ENCODE measurements around the gene SOX1.

Gene SOX1

DNA sequence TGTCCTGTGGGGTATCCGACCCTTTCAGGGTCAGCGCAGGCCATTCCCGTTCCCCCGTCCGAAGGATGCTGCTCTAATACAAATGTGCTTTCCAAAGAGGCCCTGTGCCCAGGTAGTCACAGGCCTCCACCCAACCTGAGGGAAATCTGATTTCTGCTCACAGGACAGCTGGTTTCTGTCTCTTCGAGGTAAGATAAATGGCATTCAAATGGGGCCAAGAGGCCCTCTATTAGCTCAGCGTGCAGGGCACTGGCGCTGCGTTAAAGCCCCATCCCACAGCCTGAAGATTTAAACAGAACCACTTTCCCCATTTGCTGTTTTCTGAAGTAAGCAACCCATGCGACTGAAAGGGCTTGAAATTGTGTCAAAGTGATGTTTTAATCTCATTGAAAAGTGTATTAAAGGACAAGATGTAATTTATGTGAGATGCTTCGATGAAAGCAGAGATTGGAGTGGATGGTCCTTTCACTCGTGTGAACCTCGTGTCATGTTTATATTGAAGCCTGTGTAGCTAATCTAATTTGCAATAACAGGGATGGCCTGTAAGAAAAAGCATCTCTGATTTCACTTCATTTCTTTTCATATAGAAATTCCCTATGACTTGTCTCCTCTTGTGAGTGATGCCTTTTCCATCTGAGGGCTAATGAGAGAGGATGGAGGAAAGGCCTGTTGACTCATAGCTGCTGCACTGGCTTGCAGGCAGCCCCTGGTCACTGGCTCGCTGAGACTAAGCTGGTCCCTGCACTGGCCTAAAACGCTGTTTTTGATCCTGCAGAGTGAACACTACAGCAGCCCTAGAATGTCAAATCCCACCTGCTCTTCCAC, 7.3 kb upstream of the SOX1 start:
- no peak for DNase-seq

DNA sequence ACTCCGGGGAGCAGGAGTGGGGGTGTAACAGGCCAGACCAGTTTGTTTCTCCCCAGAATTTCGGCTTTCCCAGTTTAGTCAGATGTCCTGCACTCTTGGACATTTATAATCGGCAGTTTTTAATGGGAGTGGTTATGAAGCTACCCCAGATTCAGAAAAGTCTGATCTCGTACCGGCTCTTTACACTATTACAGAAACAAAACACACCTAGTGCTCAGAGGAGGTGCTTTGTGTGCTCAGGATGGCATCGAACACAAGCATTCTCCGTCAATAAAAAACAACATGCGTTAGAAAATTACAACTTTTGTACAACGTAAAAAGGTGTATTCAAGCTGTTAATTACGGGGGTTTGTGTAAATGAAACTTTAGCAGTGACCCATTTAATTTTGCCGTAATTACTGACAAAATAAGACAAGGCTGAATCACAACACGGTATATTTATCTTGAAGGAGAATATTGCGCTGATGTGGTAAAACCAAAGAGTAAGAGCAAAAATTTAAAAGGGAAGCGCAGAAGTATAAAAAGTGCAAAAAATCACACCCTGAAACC, 6.6 kb upstream of the SOX1 start:
- no peak for DNase-seq

DNA sequence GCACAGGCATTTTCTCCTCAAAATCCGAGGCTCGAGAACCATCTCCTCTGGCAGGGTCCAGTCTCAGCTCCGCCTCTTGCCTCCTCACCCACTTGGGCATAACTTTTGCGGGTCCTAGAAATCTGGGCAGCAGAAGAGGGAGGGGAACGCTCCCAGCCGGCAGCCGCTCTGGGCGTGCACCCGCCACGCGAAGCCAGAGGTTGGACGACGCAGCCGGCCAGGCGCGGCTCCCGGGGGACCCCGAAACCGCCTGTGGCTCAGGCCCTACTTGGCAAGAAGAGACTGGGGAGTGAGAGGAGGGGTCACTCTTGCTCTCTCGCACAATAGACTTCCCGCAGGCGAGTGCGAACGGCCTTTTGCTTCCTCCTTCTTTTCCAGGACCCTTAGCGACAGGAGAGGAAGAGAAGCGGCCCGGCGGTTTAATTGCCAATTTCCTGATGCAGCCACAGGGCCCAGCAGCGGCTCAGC, 6.0 kb upstream of the SOX1 start:
- no peak for DNase-seq

DNA sequence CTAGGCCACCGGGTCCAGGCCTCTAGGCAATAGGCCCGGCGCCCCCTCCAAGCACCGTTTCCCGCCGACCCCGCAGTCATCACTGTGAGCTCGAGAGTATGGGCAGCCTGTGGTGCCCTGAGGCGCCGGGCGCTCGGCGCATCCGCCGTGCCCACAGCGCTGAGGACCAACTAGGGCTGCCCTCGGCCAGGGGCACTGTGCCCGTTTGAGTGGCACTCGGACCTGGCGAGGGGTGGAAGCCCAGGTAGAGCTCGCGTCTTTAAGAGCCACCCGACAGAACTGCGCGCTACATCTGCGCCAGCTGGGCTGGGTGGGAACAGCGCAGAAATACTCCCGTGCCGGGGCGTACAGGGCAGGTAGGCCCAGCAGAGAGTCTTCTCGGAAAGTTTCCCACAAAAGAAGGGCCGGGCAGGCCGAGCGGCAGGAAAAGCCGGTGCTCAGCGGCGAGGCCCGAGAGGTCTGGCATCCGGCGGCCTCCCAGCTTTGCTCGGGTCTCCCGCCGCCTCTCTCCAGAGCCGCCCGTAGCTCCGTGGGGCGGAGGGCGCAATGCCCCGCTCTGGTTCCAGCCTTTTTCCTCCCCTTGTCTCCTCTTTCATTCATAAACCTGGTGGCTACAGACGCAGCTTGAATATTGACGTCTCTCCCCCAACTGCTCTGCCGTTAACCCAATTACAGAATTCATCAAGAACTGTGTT, 5.4 kb upstream of the SOX1 start:
- DNase-seq: no peak

DNA sequence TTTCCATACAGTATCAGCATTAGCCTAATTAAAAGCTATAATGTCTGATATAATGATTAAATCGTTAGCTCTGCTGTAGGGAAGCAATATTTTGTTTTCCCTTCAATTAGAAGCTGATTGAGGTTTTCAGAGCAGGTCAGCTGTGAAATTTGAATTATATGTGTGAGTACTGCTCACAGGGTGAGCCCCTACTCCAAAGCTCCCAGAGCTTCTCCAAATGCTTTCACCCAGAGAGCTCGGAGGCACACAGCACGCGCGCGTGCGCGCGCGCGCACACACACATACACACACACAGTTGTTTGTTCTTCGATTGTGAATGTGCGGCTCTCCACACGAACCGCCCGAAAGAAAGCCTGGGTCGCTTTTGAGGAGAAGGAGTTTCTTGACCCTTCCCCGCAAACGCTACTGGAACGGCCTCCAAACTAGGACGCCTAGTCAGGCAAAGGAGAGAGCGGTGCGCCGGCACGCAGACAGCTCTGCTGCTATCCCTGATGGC, 4.8 kb upstream of the SOX1 start:
- no peak for DNase-seq

DNA sequence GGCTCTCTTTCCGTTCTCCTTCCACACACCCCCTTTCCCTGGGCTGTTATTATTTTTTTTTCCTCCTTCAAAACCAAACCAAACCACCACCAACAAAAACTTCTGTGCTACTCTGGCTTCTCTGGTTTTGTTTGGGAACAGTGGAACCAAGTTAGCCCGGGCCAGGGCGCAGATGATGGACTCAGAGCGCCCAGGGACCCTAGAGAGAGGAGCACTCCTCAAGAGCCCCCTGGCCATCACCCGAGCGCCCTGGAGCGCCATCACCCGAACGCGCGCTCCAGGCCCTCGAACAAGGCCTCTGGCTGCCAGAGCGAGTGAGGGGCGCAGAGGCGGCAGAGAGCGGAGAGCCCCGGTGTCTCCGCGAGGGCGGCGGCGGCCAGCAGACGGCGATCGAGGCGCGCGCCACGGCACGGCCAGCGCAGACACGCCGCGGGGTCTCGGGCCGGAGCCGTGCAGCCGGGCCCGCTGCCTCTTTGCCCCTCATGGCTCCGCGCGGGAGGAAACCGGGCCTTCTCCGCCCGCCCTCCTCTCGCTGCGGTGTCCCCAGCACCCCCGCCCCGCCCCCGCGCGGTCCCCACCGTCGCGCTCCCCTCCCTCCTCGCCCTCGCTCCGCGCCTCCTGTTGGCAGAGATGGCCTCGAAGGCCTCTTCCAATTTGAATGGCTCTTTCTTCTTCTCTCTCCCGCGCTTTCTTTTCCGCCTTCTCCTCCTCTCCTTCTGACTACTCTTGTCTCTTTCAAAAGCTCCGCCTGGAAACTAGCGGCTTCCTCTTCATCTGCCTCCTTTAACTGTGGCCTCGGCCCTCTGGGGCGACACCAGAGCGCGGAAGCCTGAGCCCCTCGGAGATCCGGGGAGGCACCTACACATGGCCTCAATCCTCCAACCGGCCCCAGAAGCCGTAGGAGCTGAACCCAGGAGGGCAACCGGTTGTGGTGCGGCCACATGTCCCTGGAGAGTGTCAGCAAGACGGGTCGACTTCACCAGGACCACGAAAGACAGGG, 4.1 kb upstream of the SOX1 start:
- DNase-seq: no peak

DNA sequence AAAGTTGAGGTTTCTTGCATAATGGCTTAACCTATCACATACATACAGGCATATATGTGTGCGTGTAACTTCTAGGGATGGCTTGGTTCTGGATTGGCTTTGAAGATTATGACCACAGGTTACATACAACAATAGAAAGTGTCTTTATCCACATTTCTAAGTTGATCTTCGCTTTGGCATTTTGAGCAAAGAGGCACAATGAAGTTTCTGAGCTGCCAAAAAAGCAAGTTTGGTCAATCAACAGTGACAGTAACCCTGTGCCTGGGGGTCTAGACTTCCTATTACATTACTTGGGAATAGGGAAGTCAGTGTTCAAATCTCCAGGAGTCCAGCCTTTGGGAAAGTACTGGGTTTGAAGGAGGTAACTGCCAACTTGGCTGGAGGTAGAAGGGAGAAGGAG, 3.1 kb upstream of the SOX1 start:
- no peak for DNase-seq

DNA sequence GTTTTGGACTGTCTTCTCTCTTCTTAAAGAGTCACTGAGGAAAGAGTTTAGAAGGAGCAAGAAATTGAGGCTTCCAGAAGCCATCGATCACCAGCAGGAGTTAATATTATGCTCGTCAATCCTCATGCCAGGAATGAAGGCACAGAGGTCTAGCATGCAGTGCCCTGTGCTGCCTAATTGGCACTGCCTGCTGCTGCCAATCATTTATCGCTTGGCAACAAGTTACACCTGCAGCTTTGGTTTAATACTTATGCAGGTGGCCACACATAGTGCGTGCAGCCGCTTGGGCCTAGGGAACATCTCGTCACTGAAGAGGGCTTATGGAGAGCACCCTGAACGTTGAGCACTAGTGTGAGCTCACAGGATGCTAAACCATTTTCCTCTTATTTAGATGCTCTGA, 2.7 kb upstream of the SOX1 start:
- no peak for DNase-seq

DNA sequence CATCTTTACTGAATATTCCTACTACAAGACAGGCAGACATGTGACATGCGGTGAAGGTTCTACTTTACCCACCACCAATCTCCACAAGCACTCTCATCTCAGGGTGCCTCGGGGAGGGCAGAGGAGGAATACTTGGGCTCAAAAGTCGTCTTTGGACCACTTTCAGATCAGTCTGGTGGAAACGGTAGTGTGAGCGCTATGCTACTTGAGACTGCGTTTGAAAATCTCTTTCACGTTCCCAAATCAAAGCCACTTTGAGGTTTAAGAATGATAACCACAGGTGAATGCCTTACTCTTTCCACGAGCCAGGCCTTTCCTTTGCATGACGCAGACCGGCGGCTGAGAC, 1.5 kb upstream of the SOX1 start:
- DNase-seq: no peak

DNA sequence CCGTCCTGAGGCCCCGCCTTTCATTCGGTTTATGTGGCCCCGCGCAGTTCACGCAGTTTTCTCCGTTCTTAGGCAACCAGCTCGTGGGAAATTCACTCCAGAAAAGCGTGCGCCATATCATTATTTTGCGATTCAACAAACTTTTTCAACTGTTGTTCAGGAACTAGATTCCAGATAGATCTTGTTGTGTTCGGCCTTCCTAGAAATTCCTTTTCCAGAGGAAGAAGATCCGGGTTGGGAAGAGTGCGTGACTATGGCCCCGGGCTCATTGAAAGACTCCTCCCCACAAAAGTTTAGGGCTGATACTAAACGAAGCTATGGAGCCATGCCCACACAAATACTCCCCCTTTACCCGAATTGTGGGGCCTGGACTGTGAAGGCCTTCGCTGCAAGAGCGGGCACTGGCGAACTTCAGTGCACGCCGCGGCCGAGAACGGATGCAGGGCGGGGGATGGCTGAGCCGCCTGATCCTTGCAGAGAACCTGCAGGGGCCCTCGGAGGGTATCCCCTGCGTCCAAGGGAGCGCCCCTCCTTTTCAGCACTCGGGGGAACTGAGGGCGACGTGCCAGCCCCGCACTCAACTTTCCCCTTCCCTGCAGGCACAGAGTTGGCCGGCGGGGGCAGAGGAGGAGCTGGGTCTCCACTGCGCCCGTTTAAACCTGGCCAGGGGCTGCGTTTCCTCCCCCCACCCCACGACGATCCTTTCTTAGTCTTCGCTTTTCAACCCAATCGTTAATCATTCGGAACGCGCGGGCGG, 904 bp upstream of the SOX1 start:
- no peak for DNase-seq

DNA sequence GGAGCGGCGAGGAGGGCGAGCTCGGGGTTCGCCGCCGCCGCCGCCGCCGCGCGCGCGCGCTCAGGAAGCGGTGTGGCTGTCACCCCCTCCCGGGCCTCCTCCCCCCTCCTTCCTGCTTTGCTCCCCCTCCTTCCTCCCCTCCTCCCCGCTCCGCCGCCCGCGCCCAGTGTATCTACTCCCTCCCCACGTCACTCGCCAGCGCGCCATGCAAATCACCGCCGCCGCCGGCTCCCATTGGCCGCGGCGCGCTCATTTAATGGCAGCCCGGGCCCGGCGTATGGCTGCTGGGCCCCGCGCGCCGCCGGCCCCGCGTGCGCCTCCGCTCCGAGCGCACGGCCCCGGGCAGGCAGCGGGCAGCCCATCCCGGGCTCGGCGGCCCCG, 335 bp upstream of the SOX1 start:
- DNase-seq: no peak

DNA sequence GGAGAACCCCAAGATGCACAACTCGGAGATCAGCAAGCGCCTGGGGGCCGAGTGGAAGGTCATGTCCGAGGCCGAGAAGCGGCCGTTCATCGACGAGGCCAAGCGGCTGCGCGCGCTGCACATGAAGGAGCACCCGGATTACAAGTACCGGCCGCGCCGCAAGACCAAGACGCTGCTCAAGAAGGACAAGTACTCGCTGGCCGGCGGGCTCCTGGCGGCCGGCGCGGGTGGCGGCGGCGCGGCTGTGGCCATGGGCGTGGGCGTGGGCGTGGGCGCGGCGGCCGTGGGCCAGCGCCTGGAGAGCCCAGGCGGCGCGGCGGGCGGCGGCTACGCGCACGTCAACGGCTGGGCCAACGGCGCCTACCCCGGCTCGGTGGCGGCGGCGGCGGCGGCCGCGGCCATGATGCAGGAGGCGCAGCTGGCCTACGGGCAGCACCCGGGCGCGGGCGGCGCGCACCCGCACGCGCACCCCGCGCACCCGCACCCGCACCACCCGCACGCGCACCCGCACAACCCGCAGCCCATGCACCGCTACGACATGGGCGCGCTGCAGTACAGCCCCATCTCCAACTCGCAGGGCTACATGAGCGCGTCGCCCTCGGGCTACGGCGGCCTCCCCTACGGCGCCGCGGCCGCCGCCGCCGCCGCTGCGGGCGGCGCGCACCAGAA, 1.1 kb downstream of the SOX1 start:
- DNase-seq: no peak

DNA sequence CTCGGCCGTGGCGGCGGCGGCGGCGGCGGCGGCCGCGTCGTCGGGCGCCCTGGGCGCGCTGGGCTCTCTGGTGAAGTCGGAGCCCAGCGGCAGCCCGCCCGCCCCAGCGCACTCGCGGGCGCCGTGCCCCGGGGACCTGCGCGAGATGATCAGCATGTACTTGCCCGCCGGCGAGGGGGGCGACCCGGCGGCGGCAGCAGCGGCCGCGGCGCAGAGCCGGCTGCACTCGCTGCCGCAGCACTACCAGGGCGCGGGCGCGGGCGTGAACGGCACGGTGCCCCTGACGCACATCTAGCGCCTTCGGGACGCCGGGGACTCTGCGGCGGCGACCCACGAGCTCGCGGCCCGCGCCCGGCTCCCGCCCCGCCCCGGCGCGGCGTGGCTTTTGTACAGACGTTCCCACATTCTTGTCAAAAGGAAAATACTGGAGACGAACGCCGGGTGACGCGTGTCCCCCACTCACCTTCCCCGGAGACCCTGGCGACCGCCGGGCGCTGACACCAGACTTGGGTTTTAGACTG, 1.7 kb downstream of the SOX1 start:
- no peak for DNase-seq

DNA sequence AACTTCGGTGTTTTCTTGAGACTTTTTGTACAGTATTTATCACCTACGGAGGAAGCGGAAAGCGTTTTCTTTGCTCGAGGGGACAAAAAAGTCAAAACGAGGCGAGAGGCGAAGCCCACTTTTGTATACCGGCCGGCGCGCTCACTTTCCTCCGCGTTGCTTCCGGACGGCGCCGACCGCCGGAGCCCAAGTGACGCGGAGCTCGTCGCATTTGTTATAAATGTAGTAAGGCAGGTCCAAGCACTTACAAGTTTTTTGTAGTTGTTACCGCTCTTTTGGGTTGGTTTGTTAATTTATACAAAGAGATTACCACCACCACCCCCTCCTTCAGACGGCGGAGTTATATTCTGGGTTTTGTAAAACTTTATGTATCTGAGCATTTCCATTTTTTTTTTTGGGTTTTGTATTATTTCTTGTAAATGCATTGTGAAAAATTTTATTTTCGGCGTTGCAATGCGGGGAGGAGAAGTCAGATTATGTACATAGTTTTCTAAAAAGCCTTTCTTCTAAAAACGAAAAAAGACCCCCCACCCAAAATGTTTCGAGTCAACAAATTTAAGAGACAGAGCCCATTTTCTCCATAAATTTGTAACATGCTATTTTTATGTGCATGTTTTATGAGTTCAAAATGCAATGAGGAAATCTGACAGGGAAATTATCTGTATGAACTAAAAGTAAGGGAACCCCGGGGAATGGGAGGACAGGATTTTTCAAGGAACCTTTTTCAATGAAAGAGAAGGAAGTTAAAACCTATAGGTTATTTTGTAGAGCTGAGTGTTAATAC, 2.3 kb downstream of the SOX1 start:
- no peak for DNase-seq

DNA sequence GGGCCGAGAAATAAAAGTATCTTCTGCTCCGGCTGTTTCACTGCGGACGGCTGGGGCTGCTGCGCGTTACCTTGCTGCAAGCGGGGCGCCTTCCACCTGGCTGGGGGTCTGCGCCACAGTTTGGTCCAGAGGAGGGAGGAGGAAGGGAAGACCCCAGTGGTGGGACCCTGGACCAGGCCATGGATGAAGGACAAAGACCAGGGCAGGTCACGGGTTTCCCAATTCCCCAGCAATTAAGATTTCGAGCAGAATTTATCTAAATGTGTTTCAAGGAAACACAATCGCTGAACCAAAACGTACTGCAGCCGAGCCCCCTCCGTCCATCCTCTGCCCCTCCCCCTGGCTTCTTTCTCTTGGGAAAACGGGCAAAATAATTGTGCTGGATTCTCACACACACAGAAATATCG, 2.9 kb downstream of the SOX1 start:
- no peak for DNase-seq

DNA sequence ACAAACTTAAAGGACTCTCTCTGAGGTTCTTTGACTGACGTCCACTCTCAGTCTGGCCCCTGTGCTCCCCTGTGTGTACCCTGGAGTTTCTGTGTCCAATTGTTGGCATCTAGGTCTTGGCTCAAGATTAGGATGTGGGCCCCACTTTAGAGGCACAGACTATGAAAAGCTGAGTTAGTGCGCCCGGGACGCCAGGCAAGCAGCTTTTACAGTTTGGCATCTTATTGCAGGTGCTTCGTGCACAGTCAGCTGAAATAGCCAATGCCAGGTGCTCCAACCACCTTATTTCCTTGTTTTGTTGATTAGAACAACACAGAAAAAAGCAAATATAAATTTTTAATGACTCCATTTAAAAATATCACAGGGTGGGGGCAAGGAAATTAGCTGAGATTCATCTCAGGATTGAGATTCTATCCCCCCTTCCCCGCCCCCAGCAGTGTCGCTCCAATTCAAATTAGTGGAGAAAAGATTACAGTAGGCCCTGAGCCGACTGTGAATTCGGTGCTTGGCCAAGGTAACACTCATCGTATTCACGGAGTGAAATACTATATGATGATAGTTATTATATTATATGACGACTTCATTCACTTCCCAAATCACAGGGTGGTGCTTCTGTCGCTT, 4.3 kb downstream of the SOX1 start:
- no peak for DNase-seq

DNA sequence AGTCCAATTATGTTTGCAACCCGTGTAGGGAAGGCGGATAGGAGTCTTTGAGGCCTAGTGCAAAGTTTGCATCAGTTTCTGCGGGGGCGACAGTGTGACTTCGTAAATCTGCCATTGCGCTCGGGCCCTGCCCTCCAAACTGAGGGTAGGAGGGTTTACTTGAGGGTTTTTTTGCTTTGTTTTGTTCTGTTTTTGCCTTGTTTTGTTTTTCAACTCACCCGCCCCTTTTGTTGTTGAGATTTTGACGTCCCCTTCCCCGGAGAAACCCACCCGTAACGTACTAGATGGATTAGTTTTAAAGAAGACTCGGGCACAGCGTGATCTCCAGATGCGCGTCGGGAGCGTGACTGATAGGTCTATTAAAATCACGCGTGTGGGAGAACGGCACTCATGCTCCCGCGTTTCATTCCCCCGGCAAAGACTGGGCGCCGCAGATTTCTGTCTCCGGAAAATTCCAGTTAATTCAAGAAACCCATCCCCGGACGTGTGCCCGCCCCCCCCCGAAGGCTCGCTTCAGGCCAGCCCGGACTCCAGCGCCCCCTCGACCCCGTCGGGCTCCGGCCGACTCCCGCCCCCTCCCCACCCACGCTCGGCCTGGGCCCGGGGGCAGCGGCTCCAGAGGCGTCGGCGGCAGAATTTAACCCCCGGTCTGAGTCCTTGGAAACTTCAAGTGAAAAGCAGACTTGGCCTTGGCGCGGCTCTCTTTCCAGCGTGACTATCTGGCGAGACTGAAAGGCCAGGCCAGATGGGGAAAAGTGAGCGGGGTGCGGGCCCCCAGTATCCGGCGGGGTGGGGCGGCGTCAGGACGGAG, 5.0 kb downstream of the SOX1 start:
- no peak for DNase-seq

DNA sequence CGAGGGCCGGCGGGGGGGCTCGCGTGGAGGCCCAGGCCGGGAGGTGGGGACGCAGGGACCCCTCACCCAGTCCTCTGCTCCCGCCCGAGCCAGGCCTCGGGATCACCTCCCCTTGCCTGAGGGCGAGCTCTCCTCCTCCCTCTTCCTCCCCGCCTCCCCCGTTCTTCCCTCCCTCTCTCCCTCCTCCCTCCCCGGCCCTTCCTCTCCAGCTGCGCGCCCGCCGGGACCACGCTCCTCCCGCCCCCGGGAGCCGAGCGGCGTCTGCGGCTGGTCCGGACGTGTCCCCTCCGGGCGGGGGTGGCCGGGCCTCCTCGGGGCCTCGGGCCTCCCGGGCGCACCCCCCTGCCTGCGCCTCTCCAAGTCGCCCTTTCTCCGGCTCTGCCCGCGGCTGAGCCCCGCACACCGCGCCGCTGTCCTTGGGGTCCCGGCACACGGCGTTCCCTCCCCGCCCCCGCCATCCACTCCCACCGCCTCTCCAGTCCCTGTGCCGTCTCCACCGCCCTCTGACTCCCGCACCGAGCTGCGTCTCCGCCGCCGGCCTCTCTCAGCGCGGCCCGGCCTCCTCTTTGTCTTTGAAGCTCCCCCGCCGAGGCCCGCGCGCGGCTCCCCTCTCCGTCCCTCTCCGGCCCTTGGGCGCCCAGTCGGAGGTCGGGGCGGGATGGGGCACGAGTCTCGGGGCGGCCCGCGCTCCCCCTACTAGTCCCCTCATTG, 5.7 kb downstream of the SOX1 start:
- no peak for DNase-seq

Measured in HCEC 1CT (cell line).